ENCODE data around the gene UBE2Q2. TPM values are rescaled to one million over a fixed set of nuclear protein-coding genes. Genes with fewer than 3 reads are reported as not detected.

Gene UBE2Q2
- 14.5 and 15.4 TPM in 2 replicates for polyA plus RNA-seq (2012; rRNA removed)
- polyA plus RNA-seq (2012; cell fraction: cytosol; rRNA removed), result 22.9 and 27.1 TPM in 2 replicates
- polyA plus RNA-seq (2012; cell fraction: nucleus; rRNA removed), result 13.9 and 17.6 TPM in 2 replicates

GRCh38 chr15:75842722-75843677, at the start of gene UBE2Q2:
UBE2Q2 (plus strand) TSS chr15:75843447; CDS start chr15:75843667, 220 bp downstream.
- 4% methylated on average over 40 of the region's 109 CpGs for WGBS (ENCODE audit: low lambda C conversion rate)
- DNase-seq, result peak; percentile 94
- peaks cover 39% of the 10 kb centered on the region for H3K79me2 ChIP-seq (ENCODE audit: insufficient read depth)
- H3K27me3 ChIP-seq (ENCODE audit: insufficient read depth), result no peaks in the 10 kb centered on the region
- H3K36me3 ChIP-seq (replicated peaks in 1 of 2; ENCODE audit: control insufficient read depth in 1 of 2, insufficient read depth in 2 of 2, low read length in 1 of 2), result peaks cover 0 to 10% of the 10 kb centered on the region in 2 experiments
- no peaks in the 10 kb centered on the region for H3K9me3 ChIP-seq
- peak within 1 kb of the TSS; percentile 99 for H3K9ac ChIP-seq
- peaks cover 10 to 21% of the 10 kb centered on the region in 2 experiments; a peak in 3 of 4 replicates for H3K4me1 ChIP-seq (ENCODE audit: control insufficient read depth in 1 of 2, insufficient read depth in 2 of 2, low read depth in 1 of 2, low read length in 1 of 2)
- POLR2A ChIA-PET, result interaction anchor here (0.7 to 1.7 kb wide), 5 partner anchors 11 to 148 kb away, joined by 3 to 6 read pairs (median 4); no protein-coding TSS in a partner anchor
- H3F3A ChIP-seq (replicated peaks; ENCODE audit: insufficient read depth), result peaks cover 29% of the 10 kb centered on the region
- H4K20me1 ChIP-seq (ENCODE audit: insufficient read depth), result peaks cover 34% of the 10 kb centered on the region
- H3K4me3 ChIP-seq (ENCODE audit: low read depth in 2 of 2, low read length in 1 of 2), result peak within 1 kb of the TSS; percentile 75 to 95
- peak within 1 kb of the TSS; percentile 69 to 93 for H3K27ac ChIP-seq (ENCODE audit: low read depth in 2 of 2, low read length in 1 of 2)
- H3K9me2 ChIP-seq, result no peaks in the 10 kb centered on the region
- peak within 1 kb of the TSS; percentile 75 for H2AFZ ChIP-seq (ENCODE audit: low read depth)
- CTCF ChIA-PET, result interaction anchor here (0.6 to 1.4 kb wide), 4 partner anchors 21 to 214 kb away, joined by 3 to 7 read pairs (median 4); no protein-coding TSS in a partner anchor
- peak within 1 kb of the TSS; percentile 77 for H3K4me2 ChIP-seq
- TF ChIP-seq MAX (IDR thresholded peaks at IDR 0.05; ENCODE audit: low read depth) (peak; percentile 74; the same call in 1 of the 2 replicates), RXRA (IDR thresholded peaks at IDR 0.05; ENCODE audit: borderline replicate concordance, low read depth) (no peak), SMC3 (IDR thresholded peaks at IDR 0.05; ENCODE audit: low read depth, low read length) (no peak), TEAD4 (IDR thresholded peaks at IDR 0.05; ENCODE audit: borderline replicate concordance, insufficient read depth) (no peak), TAF1 (IDR thresholded peaks at IDR 0.05; ENCODE audit: borderline replicate concordance, low read depth, low read length) (peak; percentile 54), MEF2A (IDR thresholded peaks at IDR 0.05; ENCODE audit: borderline replicate concordance, low read depth) (no peak), FOXJ3 (CRISPR knock-in tag; IDR thresholded peaks at IDR 0.05) (no peak), NRF1 (IDR thresholded peaks at IDR 0.05; ENCODE audit: low read depth, low read length) (no peak), CTCF (IDR thresholded peaks at IDR 0.05) (no peak), IRF3 (IDR thresholded peaks at IDR 0.05; ENCODE audit: low read depth, low read length) (no peak), EP300 (IDR thresholded peaks at IDR 0.05; ENCODE audit: borderline replicate concordance in 1 of 2, low read depth in 1 of 2, low read length in 1 of 2) (no peak), YY1 (IDR thresholded peaks at IDR 0.05; ENCODE audit: low read depth) (no peak), MXI1 (IDR thresholded peaks at IDR 0.05; ENCODE audit: low read depth, low read length) (peak; percentile 91), JUND (IDR thresholded peaks at IDR 0.05) (no peak), POLR2AphosphoS5 (IDR thresholded peaks at IDR 0.05; ENCODE audit: low read depth, low read length) (peak; percentile 41), NFIC (IDR thresholded peaks at IDR 0.05; ENCODE audit: borderline replicate concordance) (no peak)
